ENCODE measurements around the gene GNAO1.

GNAO1 gene

GRCh38 chr16:56318827-56319140, 127.5 kb downstream of the GNAO1 start:
- no peak for DNase-seq
- no peak overlapping the region for H3K4me3 ChIP-seq (ENCODE audit: low read length)
- H4K5ac ChIP-seq (ENCODE audit: low read length): no peak overlapping the region
- H3K23ac ChIP-seq (ENCODE audit: low read length): no peak overlapping the region
- H3K4me2 ChIP-seq (ENCODE audit: low read length): no peak overlapping the region
- no peaks in the 10 kb centered on the region for H3K4me1 ChIP-seq (ENCODE audit: control insufficient read depth, low read depth, low read length)
- no peaks in the 10 kb centered on the region for H3K79me1 ChIP-seq (ENCODE audit: low read length)
- no CpG with 5 or more reads among the region's 1 CpG for whole genome bisulfite sequencing (ENCODE audit: extremely low coverage, insufficient coverage, low lambda C conversion rate)
- H3K36me3 ChIP-seq (ENCODE audit: control insufficient read depth, insufficient read depth, low read length): no peaks in the 10 kb centered on the region
- H3K27ac ChIP-seq (ENCODE audit: low read depth, low read length): no peak overlapping the region
- no peak overlapping the region for H4K8ac ChIP-seq (ENCODE audit: low read depth, low read length)
- H3K18ac ChIP-seq (ENCODE audit: low read length): no peak overlapping the region
- H2BK120ac ChIP-seq (ENCODE audit: low read depth, low read length): no peak overlapping the region
- H3K79me2 ChIP-seq (ENCODE audit: control insufficient read depth, insufficient read depth, low read length): no peaks in the 10 kb centered on the region
- no peak overlapping the region for H3K4ac ChIP-seq (ENCODE audit: low read depth, low read length)
- H2AK5ac ChIP-seq (ENCODE audit: low read length): no peak overlapping the region
- H3K56ac ChIP-seq (ENCODE audit: low read length): no peak overlapping the region
- H3K9ac ChIP-seq (ENCODE audit: low read length): no peak overlapping the region
- no peak overlapping the region for H2BK15ac ChIP-seq (replicated peaks; ENCODE audit: low read depth)
- H2BK5ac ChIP-seq (ENCODE audit: low read length): no peak overlapping the region
- H3K27me3 ChIP-seq (ENCODE audit: insufficient read depth, low read length, poor library complexity): no peaks in the 10 kb centered on the region

GRCh38 chr16:56319376-56319775, 128.1 kb downstream of the GNAO1 start:
- no CpG with 5 or more reads among the region's 6 CpGs for WGBS (ENCODE audit: extremely low coverage, insufficient coverage, low lambda C conversion rate)

GRCh38 chr16:56320056-56320455, 128.8 kb downstream of the GNAO1 start:
- Histone ChIP-seq H3K27ac (ENCODE audit: low read depth, low read length) (no peak overlapping the region), H3K79me2 (ENCODE audit: control insufficient read depth, insufficient read depth, low read length) (no peaks in the 10 kb centered on the region), H3K36me3 (ENCODE audit: control insufficient read depth, insufficient read depth, low read length) (no peaks in the 10 kb centered on the region), H3K4me3 (ENCODE audit: low read length) (no peak overlapping the region), H3K18ac (ENCODE audit: low read length) (no peak overlapping the region), H2AK5ac (ENCODE audit: low read length) (no peak overlapping the region), H3K4me2 (ENCODE audit: low read length) (no peak overlapping the region), H3K4me1 (ENCODE audit: control insufficient read depth, low read depth, low read length) (no peaks in the 10 kb centered on the region), H2BK15ac (replicated peaks; ENCODE audit: low read depth) (no peak overlapping the region), H4K5ac (ENCODE audit: low read length) (no peak overlapping the region), H3K27me3 (ENCODE audit: insufficient read depth, low read length, poor library complexity) (no peaks in the 10 kb centered on the region), H2BK5ac (ENCODE audit: low read length) (no peak overlapping the region), H3K4ac (ENCODE audit: low read depth, low read length) (no peak overlapping the region), H3K79me1 (ENCODE audit: low read length) (no peaks in the 10 kb centered on the region), H4K8ac (ENCODE audit: low read depth, low read length) (no peak overlapping the region), H3K56ac (ENCODE audit: low read length) (no peak overlapping the region), H3K23ac (ENCODE audit: low read length) (no peak overlapping the region), H3K9ac (ENCODE audit: low read length) (no peak overlapping the region), H2BK120ac (ENCODE audit: low read depth, low read length) (no peak overlapping the region)
- no CpG with 5 or more reads among the region's 8 CpGs for WGBS (ENCODE audit: extremely low coverage, insufficient coverage, low lambda C conversion rate)
- no peak for DNase-seq

More at GRCh38 chr16:56319376-56319775, 128.1 kb downstream of the GNAO1 start:
- Histone ChIP-seq H3K27me3 (ENCODE audit: insufficient read depth, low read length, poor library complexity) (no peaks in the 10 kb centered on the region), H3K79me2 (ENCODE audit: control insufficient read depth, insufficient read depth, low read length) (no peaks in the 10 kb centered on the region), H3K79me1 (ENCODE audit: low read length) (no peaks in the 10 kb centered on the region), H2AK5ac (ENCODE audit: low read length) (no peak overlapping the region), H3K27ac (ENCODE audit: low read depth, low read length) (no peak overlapping the region), H3K23ac (ENCODE audit: low read length) (no peak overlapping the region), H3K4me1 (ENCODE audit: control insufficient read depth, low read depth, low read length) (no peaks in the 10 kb centered on the region), H3K18ac (ENCODE audit: low read length) (no peak overlapping the region), H2BK5ac (ENCODE audit: low read length) (no peak overlapping the region), H3K4me2 (ENCODE audit: low read length) (no peak overlapping the region), H4K8ac (ENCODE audit: low read depth, low read length) (no peak overlapping the region), H3K36me3 (ENCODE audit: control insufficient read depth, insufficient read depth, low read length) (no peaks in the 10 kb centered on the region), H3K9ac (ENCODE audit: low read length) (no peak overlapping the region), H3K4me3 (ENCODE audit: low read length) (no peak overlapping the region), H3K56ac (ENCODE audit: low read length) (no peak overlapping the region), H2BK15ac (replicated peaks; ENCODE audit: low read depth) (no peak overlapping the region), H2BK120ac (ENCODE audit: low read depth, low read length) (no peak overlapping the region), H3K4ac (ENCODE audit: low read depth, low read length) (no peak overlapping the region), H4K5ac (ENCODE audit: low read length) (no peak overlapping the region)
- no peak for DNase-seq

- Histone ChIP-seq H3K79me1 (ENCODE audit: low read length) (no peaks in the 10 kb centered on the region), H2BK120ac (ENCODE audit: low read depth, low read length) (no peak overlapping the region), H3K4me3 (ENCODE audit: low read length) (no peak overlapping the region), H3K4me2 (ENCODE audit: low read length) (no peak overlapping the region), H2BK15ac (replicated peaks; ENCODE audit: low read depth) (no peak overlapping the region), H2AK5ac (ENCODE audit: low read length) (no peak overlapping the region), H3K27ac (ENCODE audit: low read depth, low read length) (no peak overlapping the region), H3K79me2 (ENCODE audit: control insufficient read depth, insufficient read depth, low read length) (no peaks in the 10 kb centered on the region), H3K56ac (ENCODE audit: low read length) (no peak overlapping the region), H4K5ac (ENCODE audit: low read length) (no peak overlapping the region), H3K4me1 (ENCODE audit: control insufficient read depth, low read depth, low read length) (no peaks in the 10 kb centered on the region), H4K8ac (ENCODE audit: low read depth, low read length) (no peak overlapping the region), H3K9ac (ENCODE audit: low read length) (no peak overlapping the region), H2BK5ac (ENCODE audit: low read length) (no peak overlapping the region), H3K18ac (ENCODE audit: low read length) (no peak overlapping the region), H3K4ac (ENCODE audit: low read depth, low read length) (no peak overlapping the region), H3K23ac (ENCODE audit: low read length) (no peak overlapping the region), H3K27me3 (ENCODE audit: insufficient read depth, low read length, poor library complexity) (no peaks in the 10 kb centered on the region), H3K36me3 (ENCODE audit: control insufficient read depth, insufficient read depth, low read length) (no peaks in the 10 kb centered on the region)
- WGBS (ENCODE audit: extremely low coverage, insufficient coverage, low lambda C conversion rate): no CpG with 5 or more reads among the region's 7 CpGs
- DNase-seq: no peak
Observed at GRCh38 chr16:56320811-56321558, 129.7 kb downstream of the GNAO1 start.

GRCh38 chr16:56321571-56321970, 130.3 kb downstream of the GNAO1 start:
- H3K27ac ChIP-seq (ENCODE audit: low read depth, low read length): no peak overlapping the region
- H3K79me1 ChIP-seq (ENCODE audit: low read length): no peaks in the 10 kb centered on the region
- no peaks in the 10 kb centered on the region for H3K27me3 ChIP-seq (ENCODE audit: insufficient read depth, low read length, poor library complexity)
- H3K9ac ChIP-seq (ENCODE audit: low read length): no peak overlapping the region
- H3K4me1 ChIP-seq (ENCODE audit: control insufficient read depth, low read depth, low read length): no peaks in the 10 kb centered on the region
- H3K56ac ChIP-seq (ENCODE audit: low read length): no peak overlapping the region
- H2BK15ac ChIP-seq (replicated peaks; ENCODE audit: low read depth): no peak overlapping the region
- H3K4me3 ChIP-seq (ENCODE audit: low read length): no peak overlapping the region
- H3K4ac ChIP-seq (ENCODE audit: low read depth, low read length): no peak overlapping the region
- no peak for DNase-seq
- no peaks in the 10 kb centered on the region for H3K79me2 ChIP-seq (ENCODE audit: control insufficient read depth, insufficient read depth, low read length)
- no peak overlapping the region for H2BK5ac ChIP-seq (ENCODE audit: low read length)
- no peak overlapping the region for H3K18ac ChIP-seq (ENCODE audit: low read length)
- no peaks in the 10 kb centered on the region for H3K36me3 ChIP-seq (ENCODE audit: control insufficient read depth, insufficient read depth, low read length)
- H4K5ac ChIP-seq (ENCODE audit: low read length): no peak overlapping the region
- no peak overlapping the region for H2BK120ac ChIP-seq (ENCODE audit: low read depth, low read length)
- no CpG with 5 or more reads among the region's 9 CpGs for WGBS (ENCODE audit: extremely low coverage, insufficient coverage, low lambda C conversion rate)
- no peak overlapping the region for H3K23ac ChIP-seq (ENCODE audit: low read length)
- no peak overlapping the region for H4K8ac ChIP-seq (ENCODE audit: low read depth, low read length)
- no peak overlapping the region for H2AK5ac ChIP-seq (ENCODE audit: low read length)
- H3K4me2 ChIP-seq (ENCODE audit: low read length): no peak overlapping the region

GRCh38 chr16:56324406-56324805, 133.1 kb downstream of the GNAO1 start:
- no peak overlapping the region for H3K18ac ChIP-seq (ENCODE audit: low read length)
- no peak overlapping the region for H2BK15ac ChIP-seq (replicated peaks; ENCODE audit: low read depth)
- H4K8ac ChIP-seq (ENCODE audit: low read depth, low read length): no peak overlapping the region
- H3K27me3 ChIP-seq (ENCODE audit: insufficient read depth, low read length, poor library complexity): no peaks in the 10 kb centered on the region
- H2AK5ac ChIP-seq (ENCODE audit: low read length): no peak overlapping the region
- H2BK5ac ChIP-seq (ENCODE audit: low read length): no peak overlapping the region
- no peaks in the 10 kb centered on the region for H3K36me3 ChIP-seq (ENCODE audit: control insufficient read depth, insufficient read depth, low read length)
- no peak overlapping the region for H3K4ac ChIP-seq (ENCODE audit: low read depth, low read length)
- H3K56ac ChIP-seq (ENCODE audit: low read length): no peak overlapping the region
- no peaks in the 10 kb centered on the region for H3K4me1 ChIP-seq (ENCODE audit: control insufficient read depth, low read depth, low read length)
- no peaks in the 10 kb centered on the region for H3K79me1 ChIP-seq (ENCODE audit: low read length)
- H3K4me2 ChIP-seq (ENCODE audit: low read length): no peak overlapping the region
- no CpG with 5 or more reads among the region's 9 CpGs for WGBS (ENCODE audit: extremely low coverage, insufficient coverage, low lambda C conversion rate)
- no peak overlapping the region for H3K27ac ChIP-seq (ENCODE audit: low read depth, low read length)
- no peak overlapping the region for H3K4me3 ChIP-seq (ENCODE audit: low read length)
- H3K23ac ChIP-seq (ENCODE audit: low read length): no peak overlapping the region
- no peak overlapping the region for H2BK120ac ChIP-seq (ENCODE audit: low read depth, low read length)
- H4K5ac ChIP-seq (ENCODE audit: low read length): no peak overlapping the region
- no peak overlapping the region for H3K9ac ChIP-seq (ENCODE audit: low read length)
- DNase-seq: no peak
- no peaks in the 10 kb centered on the region for H3K79me2 ChIP-seq (ENCODE audit: control insufficient read depth, insufficient read depth, low read length)

Measured in mesendoderm (in vitro differentiated cells).